Fibroblast of peridontal ligament (primary cell): ENCODE measurements around the gene ERF.

Source experiments
- DNase-seq: peaks from one replicate; pipeline ENCODE4 v3.0.0-alpha.2; 2010; ENCODE audit errors: extremely low read depth

The ERF gene

DNA sequence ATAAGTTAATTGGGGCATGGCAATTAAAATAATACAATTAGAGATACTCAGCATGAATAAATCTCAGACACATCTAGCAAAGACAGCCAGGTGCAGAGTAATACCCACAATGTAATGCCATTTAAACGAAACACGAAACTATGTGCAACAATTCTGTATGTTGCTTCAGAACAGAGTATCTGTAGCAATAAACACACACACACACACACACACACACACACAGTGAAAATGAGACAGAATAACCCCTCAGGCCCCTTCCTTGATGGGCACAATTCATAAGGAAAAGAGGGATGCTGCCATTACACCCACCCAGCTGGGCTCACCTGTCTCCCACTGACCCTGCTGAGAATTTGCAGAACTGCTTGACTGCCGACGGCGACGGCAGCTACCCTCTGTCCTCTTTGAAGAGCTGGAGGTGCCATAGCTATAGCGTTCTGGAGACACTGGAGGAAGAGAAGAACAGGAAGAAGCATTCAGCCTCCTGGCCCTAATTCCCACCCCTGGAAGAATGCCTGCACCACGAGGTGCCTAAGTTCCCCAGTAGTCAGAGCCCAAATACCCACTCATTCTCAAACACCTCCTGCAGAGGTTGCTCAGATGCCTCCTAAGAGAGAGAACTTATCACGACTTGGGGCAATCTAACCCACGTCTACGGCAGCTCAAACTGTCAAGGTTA is 40.0 kb downstream of the ERF start:
- DNase-seq = no peak

DNA sequence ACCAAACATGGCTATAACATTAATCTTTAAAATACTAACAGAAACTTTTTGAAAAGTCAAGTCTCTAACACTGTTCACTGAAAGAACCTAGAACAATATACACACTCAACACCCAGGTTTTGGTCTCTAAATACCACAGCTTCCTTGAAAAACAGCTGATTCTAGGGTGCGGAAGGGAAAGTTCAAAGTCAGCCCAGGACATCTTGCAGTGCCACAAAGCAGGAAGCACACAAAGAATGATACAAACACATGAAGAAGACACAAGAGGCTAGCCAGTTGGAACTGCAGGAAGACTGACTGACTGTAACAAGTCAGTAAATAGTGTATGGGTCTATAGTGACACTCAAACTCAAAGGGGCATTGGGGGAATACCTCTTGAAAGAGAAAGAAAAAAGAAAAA is 42.0 kb downstream of the ERF start:
- DNase-seq = no peak

DNA sequence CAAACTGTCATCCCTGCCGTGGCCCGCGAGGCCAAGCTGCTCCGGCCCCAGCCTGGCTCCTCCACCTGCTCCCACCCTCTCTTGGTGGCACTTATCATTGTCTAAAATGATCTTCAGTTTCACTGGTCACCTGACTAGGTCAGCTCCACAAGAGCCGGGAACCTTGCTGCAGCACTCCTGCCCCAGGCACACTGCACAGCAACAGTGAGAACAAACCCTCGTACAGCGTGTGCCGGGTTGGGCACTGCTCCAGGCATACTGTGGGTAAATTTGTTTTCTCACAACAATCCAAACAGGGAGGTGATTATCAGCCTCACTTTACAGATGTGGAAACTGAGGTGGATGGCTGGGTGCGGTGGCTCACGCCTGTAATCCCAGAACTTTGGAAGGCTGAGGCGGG is 46.3 kb downstream of the ERF start:
- no peak for DNase-seq

DNA sequence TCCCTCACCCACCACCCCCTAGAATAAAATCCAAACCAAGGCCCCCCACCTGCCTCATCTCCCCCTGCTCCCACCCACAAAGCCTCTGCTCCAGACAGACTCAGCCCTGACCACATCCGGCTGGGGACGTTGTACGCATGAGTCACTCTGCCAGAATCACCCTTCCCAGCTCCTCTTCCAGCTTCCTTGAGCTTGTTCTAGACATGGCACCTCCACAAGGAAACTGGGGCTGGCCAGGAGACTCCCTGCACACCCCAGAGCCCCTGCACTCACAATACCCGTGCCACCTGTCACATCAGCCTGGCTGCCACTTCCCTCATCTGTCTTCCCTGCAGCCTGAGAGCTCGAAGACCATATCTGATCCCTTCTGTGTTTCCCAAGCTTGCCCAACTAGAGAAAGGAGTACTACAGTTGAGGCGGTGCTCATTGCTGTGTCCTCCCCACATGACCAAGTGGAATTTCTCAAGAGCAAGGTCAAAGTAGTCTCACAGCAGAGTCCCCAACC is 47.1 kb downstream of the ERF start:
- DNase-seq = peak; percentile 43

DNA sequence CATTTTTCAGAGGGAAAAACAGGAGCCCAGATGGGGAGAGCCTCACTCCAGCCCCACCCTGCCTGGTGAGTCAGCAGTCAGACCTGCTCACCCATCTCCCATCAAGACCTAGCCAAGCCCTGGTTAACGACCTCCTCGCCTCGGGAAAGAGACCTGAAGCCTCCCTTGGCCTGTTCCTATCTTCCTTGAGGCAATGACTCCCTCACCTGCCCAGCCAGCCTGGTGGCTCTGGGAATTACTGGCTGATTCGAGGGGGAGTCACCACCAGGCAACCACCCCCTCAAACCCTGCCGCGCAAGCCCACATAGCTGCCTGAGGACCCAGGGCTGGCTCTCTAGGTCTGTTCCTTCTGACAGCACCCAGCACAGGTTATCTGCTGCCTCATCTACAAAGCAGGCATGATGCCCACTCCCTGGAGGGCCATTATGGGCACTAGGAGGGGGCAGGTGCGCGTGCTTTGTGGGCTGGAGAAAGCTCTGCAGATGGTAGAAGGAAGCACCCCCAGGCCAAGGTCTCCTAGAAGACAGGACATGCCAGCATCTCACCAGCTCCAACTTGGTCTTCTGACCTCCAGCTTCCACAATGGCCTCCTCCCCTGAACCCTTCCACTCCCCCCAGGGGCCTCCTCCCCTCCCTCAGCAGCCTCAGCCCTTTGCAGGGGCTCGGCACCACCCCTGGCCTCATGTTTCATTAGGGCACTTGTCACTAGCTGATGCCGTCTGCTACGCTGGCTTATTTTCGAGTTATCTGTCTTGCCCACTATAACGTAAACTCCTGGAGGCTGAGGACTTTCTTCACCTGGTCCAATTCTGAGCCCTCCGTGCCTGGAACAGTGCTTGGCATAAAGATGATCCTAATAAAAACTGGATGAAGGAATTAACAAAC is 47.8 kb downstream of the ERF start:
- no peak for DNase-seq

DNA sequence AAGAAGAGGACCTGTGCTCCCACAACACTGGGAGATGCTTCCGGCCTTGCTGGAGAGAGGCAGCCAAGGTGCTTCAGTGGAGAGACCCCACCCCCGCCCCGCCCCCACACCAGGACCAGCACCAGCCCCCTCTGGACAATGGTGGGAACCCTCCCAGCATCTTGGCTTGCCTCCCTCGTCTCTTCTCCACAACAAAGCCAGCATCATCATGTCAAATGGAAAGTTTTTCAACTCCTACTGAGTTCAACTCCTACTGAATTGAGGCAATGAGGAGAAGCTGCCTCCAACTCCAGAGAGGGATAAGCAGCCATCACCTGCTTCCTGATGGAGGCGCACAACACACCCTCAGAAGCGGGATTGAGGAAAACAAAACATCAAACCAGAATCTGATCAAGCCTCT is 50.3 kb downstream of the ERF start:
- no peak for DNase-seq

DNA sequence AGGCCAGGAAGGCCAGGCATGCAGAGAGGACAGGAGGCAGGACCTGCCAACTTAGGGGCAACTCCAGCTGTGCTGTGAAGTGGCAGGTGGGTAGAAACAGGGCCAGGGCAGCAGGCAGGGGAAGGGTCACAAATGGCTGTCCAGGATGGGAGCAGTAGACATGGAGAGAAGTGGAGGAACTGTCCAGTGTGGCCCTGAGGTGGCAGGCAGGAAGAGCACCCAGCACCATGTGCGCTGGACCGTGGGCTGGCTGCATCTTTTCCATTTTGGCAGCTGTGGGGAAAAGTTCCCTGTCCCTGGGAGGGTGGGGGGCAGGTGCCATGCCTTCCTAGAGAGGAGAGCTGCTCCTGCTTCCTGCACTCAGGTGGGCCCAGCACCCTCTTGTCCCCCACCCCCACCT is 51.2 kb downstream of the ERF start:
- DNase-seq = no peak

DNA sequence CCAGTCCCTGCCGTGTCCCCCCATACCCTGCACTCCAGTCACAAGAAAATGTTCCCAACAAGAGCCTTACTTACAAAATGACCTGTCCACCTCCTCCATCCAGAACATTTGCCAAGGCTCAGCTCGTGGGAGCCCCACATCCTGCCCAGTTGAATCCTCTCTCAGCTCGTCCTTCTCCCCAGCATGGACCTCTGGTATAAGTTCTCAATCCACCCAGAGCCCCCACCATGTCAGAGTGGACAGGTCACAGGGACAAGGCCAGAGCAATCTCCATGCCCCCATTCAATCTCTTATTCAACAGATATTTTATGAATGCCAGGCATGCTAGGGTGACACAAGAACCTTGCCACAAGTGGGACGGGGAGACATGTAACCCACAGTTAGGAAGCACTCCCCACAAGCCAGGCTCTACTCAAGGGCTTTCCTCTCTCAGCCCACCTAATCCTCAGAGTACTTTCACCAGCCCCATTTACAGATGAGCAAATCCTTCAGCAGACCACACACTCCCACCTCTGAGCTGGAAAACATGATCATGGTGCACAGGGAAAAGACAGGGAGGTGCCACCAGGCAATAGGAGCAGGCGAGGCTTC is 52.5 kb downstream of the ERF start:
- DNase-seq = no peak

DNA sequence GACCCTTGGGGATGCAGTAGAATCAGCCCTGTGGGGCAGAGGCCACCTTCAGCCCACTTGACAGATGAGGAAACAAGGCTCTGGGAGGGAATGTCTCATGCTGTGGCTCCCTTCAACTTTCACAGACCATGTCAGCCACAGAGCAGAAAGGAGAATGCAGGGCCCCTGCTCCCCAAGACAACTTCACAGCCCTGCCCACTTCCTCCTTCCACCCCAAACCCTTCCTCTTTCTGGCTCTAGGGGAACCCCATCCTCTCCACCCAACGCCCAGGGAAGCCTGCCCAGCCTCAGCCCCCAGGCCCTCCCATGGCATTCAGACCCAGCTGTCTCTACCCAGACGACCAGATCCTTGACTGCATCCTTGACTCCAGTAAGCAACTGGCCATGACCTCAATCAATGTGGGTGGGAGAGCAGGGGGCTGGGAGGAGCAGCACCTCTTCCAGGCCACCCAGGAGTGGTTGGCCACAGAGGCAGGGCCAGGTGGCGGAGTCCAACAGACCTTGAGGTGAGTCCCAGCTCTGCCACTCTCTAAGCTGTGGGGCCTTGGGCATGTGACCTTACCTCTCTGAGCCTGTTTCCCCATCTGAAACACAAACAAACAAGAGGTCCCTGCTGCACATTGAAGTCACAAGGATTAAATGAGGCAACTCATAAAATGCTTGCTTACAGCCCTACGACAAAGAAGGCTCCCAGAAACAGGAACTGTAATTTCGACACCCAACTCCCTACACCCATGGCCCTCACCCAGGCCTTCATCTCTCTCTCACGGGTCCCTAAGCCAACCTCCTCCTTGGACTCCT is 53.2 kb downstream of the ERF start:
- DNase-seq = no peak

DNA sequence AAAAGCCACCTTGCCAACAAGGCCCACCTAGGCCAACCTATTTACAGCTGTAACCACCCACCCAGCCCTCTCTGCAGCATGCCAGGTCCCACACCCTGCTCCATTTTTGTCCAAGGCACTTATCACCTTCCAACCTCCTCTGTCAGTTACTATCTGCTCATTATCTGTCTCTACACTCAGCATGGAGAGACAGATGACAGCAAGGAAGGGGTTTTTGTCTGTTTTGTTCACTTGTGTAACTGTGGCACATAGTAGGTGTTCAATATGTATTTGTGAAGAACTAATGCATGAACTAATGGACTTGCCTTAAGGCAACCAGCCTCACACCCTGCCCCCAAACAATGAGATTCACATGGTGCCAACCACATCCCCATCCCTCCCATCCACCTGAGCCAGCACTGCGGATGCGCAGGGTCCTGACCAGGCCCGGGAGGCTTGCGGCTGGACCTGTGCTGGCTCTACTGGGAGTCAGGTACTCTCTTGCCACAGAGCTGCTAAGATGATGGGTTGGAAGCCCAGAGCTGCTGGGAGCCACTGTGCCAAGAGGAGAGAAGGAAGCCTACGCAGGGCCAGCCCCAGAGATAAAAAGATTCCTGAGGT is 54.7 kb downstream of the ERF start:
- no peak for DNase-seq

DNA sequence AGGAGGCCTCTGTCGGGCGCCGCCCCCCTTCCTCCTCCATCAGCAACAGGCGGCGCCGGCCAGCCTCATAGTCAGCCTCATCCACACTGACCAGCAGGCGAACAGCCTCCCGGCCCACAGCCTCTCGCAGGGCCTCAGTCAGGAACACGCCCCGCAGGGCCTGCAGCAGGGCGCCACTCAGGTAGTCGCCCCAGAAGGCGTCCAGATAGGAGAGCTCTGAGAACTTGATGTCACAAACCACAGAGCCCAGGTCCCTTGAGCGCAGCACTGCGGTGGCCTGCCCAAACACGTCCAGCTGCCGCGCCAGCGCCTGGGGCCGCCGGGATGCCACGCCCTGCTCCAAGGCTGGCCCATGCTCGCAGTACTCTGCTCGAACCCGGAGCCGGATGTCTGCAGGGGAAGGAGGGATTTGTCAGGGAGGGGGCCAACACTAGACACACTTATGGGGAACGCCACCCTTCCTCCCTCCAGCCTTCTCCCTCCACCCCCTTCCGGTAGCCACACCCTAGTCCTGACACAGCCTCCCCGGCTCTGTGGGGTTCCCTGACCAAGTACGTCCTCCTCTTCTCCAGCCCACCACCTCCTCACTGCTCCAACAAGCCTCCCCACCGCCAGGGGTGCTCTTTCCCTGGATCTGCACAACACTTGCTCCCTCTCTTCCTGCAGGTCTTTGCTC is 55.4 kb downstream of the ERF start:
- DNase-seq = no peak

DNA sequence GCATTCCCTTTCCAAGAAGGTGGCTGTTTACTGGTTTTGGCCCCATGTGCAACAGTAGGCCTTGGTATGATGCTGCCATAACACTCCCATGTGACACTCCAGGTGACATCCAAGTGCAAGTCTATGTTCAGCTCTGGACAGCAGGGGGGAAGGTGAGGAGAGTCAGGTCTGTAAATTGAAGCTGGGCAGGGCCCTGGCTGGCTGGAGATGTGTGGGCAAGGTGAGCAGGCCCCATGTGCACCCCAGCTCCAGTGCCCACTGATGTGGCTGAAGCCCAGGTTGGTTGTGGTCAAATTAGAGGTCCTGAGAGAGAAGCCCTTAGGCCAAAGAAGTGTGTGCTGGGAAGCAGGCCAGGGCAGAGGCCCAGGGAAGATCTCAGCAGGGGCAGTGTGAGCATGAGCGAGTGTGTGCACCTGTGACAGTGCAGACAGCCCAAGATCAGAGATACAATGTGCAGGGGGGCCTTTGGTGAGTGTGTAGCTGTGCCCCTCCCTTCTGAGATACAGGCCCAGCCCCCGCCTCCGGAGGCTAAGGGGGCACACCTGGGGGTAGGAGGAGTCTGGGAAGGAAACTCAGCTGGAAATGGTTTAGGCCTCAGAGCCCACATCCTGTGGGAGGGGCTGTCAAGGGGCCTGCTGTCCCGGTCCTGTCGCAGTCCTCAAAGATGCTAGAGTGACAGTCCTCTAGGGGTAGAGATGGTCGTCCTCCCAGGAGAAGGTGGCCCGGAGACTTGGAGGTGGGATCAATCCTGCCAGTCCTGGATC is 56.1 kb downstream of the ERF start:
- DNase-seq = no peak
